ENCODE data around the gene OSBPL10. TPM values are rescaled to one million over a fixed set of nuclear protein-coding genes. Genes with fewer than 3 reads are reported as not detected.

Gene OSBPL10
- total and polyA plus RNA-seq, 2 of the 4 experiments (the other 2 are of a cell fraction), result 9.5 to 10.1 TPM

DNA sequence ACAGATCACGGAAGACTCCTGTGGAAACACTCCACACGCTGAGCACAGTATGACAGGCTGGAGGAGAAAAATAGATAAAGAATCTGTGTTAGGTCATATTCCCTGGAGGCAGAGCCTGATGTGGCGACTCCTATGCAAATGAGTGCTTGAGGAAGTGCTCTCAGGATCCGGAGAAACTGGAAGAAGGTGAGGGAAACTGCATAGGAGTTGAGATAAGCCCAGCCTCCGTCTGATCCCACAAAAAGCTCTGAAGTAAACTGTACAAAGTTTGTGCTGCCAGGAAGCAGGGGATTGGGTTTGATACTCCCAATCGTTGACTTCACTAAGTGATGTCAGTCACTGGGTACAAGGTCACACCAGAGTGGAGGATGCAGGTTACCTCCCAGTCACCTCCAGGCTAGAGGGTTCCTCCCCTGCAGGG is 33.4 kb downstream of the OSBPL10 start:
- no peak overlapping the region for H2BK5ac ChIP-seq (ENCODE audit: low read depth, low read length, poor library complexity, severe bottlenecking)
- no peak overlapping the region for H3K9ac ChIP-seq (ENCODE audit: low read depth, low read length)
- in situ Hi-C loops (cut with MboI; ENCODE audit: low sequenced_read_pairs) (no loop called here), dilution Hi-C loops (cut with HindIII; ENCODE audit: low sequenced_read_pairs, unreplicated experiment) (no loop called here), intact Hi-C loops (cut with micrococcal nuclease) (no loop called here)
- no peak overlapping the region for H3K4me2 ChIP-seq (ENCODE audit: low read depth, low read length)
- no peak overlapping the region for H2BK15ac ChIP-seq (ENCODE audit: low read depth, low read length)
- no peak overlapping the region for H4K91ac ChIP-seq (ENCODE audit: insufficient read depth, low read depth, low read length)
- POLR2A ChIA-PET (ENCODE audit: unreplicated experiment), result no interaction called here
- no peak overlapping the region for H2BK20ac ChIP-seq (ENCODE audit: low read depth, low read length)
- CTCF ChIA-PET, result no interaction called here
- H3K79me1 ChIP-seq (ENCODE audit: low read depth in 1 of 2, low read length in 2 of 2), result peaks cover 4 to 9% of the 10 kb centered on the region in 2 experiments; a peak in 1 of 4 replicates
- H3K56ac ChIP-seq (ENCODE audit: extremely low read depth, insufficient read depth, low read length), result no peak overlapping the region
- H3K27ac ChIP-seq (ENCODE audit: insufficient read depth, low read length), result no peak overlapping the region
- H2BK120ac ChIP-seq (ENCODE audit: low read depth, low read length), result no peak overlapping the region
- no peaks in the 10 kb centered on the region for H4K20me1 ChIP-seq (ENCODE audit: insufficient read depth, low read length)
- no peak overlapping the region for H4K5ac ChIP-seq (ENCODE audit: low read depth, low read length)
- no peak overlapping the region for H4K8ac ChIP-seq (ENCODE audit: low read depth in 2 of 2, low read length in 2 of 2)
- no TSS peak for BruUV-seq (replicated peaks)
- peaks cover 3% of the 10 kb centered on the region for H3K4me1 ChIP-seq (ENCODE audit: control insufficient read depth, insufficient read depth, low read length)
- H3K27me3 ChIP-seq (ENCODE audit: control insufficient read depth, insufficient read depth, low read length), result no peaks in the 10 kb centered on the region
- ATAC-seq (ENCODE audit: low read depth) (no peak), DNase-seq (no peak)
- no peak overlapping the region for H3K4me3 ChIP-seq (ENCODE audit: insufficient read depth, low read depth, low read length)
- H3K9me3 ChIP-seq (ENCODE audit: control insufficient read depth, insufficient read depth, low read length), result peaks cover 3% of the 10 kb centered on the region; the same call in 1 of the 2 replicates
- no peak overlapping the region for H2AFZ ChIP-seq (replicated peaks; ENCODE audit: low read length, poor library complexity)
- TF ChIP-seq RCOR1 (IDR thresholded peaks at IDR 0.05; ENCODE audit: insufficient replicate concordance, low read length) (no peak), POLR2A (IDR thresholded peaks at IDR 0.05; ENCODE audit: low read depth, low read length) (no peak), MXI1 (IDR thresholded peaks at IDR 0.05; ENCODE audit: borderline replicate concordance, low read depth, low read length) (no peak), SMC3 (IDR thresholded peaks at IDR 0.05; ENCODE audit: low read depth, low read length) (no peak), CHD1 (IDR thresholded peaks at IDR 0.05; ENCODE audit: low read depth, low read length) (no peak), RFX5 (IDR thresholded peaks at IDR 0.05; ENCODE audit: low read depth, low read length) (no peak), BHLHE40 (IDR thresholded peaks at IDR 0.05; ENCODE audit: low read depth, low read length) (no peak), MAZ (IDR thresholded peaks at IDR 0.05; ENCODE audit: borderline replicate concordance, low read depth, low read length) (no peak), NFE2L2 (IDR thresholded peaks at IDR 0.05; ENCODE audit: low read depth, low read length) (no peak), CEBPB (IDR thresholded peaks at IDR 0.05; ENCODE audit: low read depth, low read length) (no peak), MAFK (IDR thresholded peaks at IDR 0.05; ENCODE audit: low read depth, low read length) (no peak), FOS (IDR thresholded peaks at IDR 0.05; ENCODE audit: low read depth, low read length) (no peak)
- TF ChIP-seq, protein P1, sequence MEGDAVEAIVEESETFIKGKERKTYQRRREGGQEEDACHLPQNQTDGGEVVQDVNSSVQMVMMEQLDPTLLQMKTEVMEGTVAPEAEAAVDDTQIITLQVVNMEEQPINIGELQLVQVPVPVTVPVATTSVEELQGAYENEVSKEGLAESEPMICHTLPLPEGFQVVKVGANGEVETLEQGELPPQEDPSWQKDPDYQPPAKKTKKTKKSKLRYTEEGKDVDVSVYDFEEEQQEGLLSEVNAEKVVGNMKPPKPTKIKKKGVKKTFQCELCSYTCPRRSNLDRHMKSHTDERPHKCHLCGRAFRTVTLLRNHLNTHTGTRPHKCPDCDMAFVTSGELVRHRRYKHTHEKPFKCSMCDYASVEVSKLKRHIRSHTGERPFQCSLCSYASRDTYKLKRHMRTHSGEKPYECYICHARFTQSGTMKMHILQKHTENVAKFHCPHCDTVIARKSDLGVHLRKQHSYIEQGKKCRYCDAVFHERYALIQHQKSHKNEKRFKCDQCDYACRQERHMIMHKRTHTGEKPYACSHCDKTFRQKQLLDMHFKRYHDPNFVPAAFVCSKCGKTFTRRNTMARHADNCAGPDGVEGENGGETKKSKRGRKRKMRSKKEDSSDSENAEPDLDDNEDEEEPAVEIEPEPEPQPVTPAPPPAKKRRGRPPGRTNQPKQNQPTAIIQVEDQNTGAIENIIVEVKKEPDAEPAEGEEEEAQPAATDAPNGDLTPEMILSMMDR (conservative IDR thresholded peaks at IDR 0.05; ENCODE audit: low read depth, low read length), result no peak
- TF ChIP-seq, protein P2, sequence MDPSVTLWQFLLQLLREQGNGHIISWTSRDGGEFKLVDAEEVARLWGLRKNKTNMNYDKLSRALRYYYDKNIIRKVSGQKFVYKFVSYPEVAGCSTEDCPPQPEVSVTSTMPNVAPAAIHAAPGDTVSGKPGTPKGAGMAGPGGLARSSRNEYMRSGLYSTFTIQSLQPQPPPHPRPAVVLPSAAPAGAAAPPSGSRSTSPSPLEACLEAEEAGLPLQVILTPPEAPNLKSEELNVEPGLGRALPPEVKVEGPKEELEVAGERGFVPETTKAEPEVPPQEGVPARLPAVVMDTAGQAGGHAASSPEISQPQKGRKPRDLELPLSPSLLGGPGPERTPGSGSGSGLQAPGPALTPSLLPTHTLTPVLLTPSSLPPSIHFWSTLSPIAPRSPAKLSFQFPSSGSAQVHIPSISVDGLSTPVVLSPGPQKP (IDR thresholded peaks at IDR 0.05; ENCODE audit: borderline replicate concordance, low read depth, low read length), result no peak
- TF ChIP-seq, protein P3, sequence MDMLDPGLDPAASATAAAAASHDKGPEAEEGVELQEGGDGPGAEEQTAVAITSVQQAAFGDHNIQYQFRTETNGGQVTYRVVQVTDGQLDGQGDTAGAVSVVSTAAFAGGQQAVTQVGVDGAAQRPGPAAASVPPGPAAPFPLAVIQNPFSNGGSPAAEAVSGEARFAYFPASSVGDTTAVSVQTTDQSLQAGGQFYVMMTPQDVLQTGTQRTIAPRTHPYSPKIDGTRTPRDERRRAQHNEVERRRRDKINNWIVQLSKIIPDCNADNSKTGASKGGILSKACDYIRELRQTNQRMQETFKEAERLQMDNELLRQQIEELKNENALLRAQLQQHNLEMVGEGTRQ (IDR thresholded peaks at IDR 0.05; ENCODE audit: low read depth, low read length), result no peak
- no peak overlapping the region for H3K14ac ChIP-seq (replicated peaks; ENCODE audit: low read depth, low read length)
- H3K36me3 ChIP-seq (ENCODE audit: control insufficient read depth, insufficient read depth, low read length), result no peaks in the 10 kb centered on the region
- WGBS, 2 experiments (ENCODE audit: extremely low coverage in 2 of 2, insufficient read length in 1 of 2), result 77% methylated on average over 3 of the region's 6 CpGs; no CpG with 5 or more reads in 1 of the 2 experiments
- H3K9me1 ChIP-seq (ENCODE audit: insufficient read depth, low read length), result peaks cover 3% of the 10 kb centered on the region; the same call in 1 of the 2 replicates
- no peak overlapping the region for H3K18ac ChIP-seq (ENCODE audit: low read depth, low read length)
- H2AK9ac ChIP-seq (replicated peaks; ENCODE audit: low read depth, low read length, poor library complexity), result no peak overlapping the region
- no peak overlapping the region for H3K23ac ChIP-seq (ENCODE audit: low read depth, low read length)
- H2AK5ac ChIP-seq (ENCODE audit: low read depth, low read length), result no peak overlapping the region
- H3K4ac ChIP-seq (ENCODE audit: low read depth, low read length), result no peak overlapping the region
